B cell (primary cell): ENCODE measurements around the gene PFDN2. TPM values are rescaled to one million over a fixed set of nuclear protein-coding genes. Genes with fewer than 3 reads are reported as not detected.

ENCODE experiments used
- ATAC-seq: fragments of 200-7000 bp; cut with Tn5 transposase; one replicate; pipeline ENCODE4 v1.10.0; 2021; ENCODE audit warnings: low read depth, mild to moderate bottlenecking, moderate number of reproducible peaks, moderate library complexity
- CTCF ChIA-PET: fragments of 350-600 bp; sonication (Branson Sonifier 250); formaldehyde crosslinking; loops from one replicate; lab custom pipeline; 2021; ENCODE audit warnings: antibody characterized with exemption, inconsistent platforms; lab: Charles Lee
- POLR2A ChIA-PET: fragments of 350-600 bp; sonication (Branson Sonifier 250); formaldehyde crosslinking; loops from one replicate; lab custom pipeline; 2021; ENCODE audit warnings: antibody characterized with exemption; lab: Charles Lee
- DNase-seq: peaks from one replicate; pipeline ENCODE4 v3.0.0; 2013
- H2AFZ ChIP-seq: 2 replicates; pipeline ENCODE4 v1.6.1; 2012; ENCODE audit warnings: mild to moderate bottlenecking, low read depth, low read length; ENCODE audit not compliant: insufficient read depth, poor library complexity, severe bottlenecking
- H3K27ac ChIP-seq, 2 donors: 1 replicate in 1 of 2; 2 replicates in 1 of 2; pipeline ENCODE4 v1.5.1; 2012 to 2013; ENCODE audit warnings: low read length in 2 of 2, mild to moderate bottlenecking in 2 of 2, moderate library complexity in 1 of 2
- H3K27me3 ChIP-seq, 4 experiments: fragments of 200-600 bp in 1 of 4; sonication (generic) in 1 of 4; replicated peaks in 1 of 4; 1 replicate in 2 of 4; 2 replicates in 2 of 4; pipeline versions ENCODE4 v1.6.1 to v1.7.0; 2013 to 2016; ENCODE audit warnings: low read length in 3 of 4, mild to moderate bottlenecking in 2 of 4, mixed read lengths in 1 of 4, moderate library complexity in 1 of 4; ENCODE audit not compliant: insufficient read depth in 4 of 4, control insufficient read depth in 3 of 4; ENCODE audit errors: control extremely low read depth in 1 of 4
- H3K36me3 ChIP-seq, 2 experiments: replicated peaks in 1 of 2; 1 replicate in 1 of 2; 2 replicates in 1 of 2; pipeline versions ENCODE4 v1.6.1 to v1.7.1; 2013; ENCODE audit warnings: low read length in 1 of 2; ENCODE audit not compliant: insufficient read depth in 2 of 2, control insufficient read depth in 1 of 2; ENCODE audit errors: control extremely low read depth in 1 of 2, extremely low read depth in 1 of 2
- H3K4me1 ChIP-seq, 2 donors: fragments of 200-600 bp in 1 of 2; sonication (generic) in 1 of 2; 1 replicate in 1 of 2; 2 replicates in 1 of 2; pipeline versions ENCODE4 v1.5.1 to v1.6.1; 2013 to 2017; ENCODE audit warnings: low read length in 2 of 2; ENCODE audit not compliant: control insufficient read depth in 2 of 2, insufficient read depth in 2 of 2
- H3K4me2 ChIP-seq: replicated peaks from 2 replicates; pipeline ENCODE3; 2012; ENCODE audit warnings: mild to moderate bottlenecking, low read depth, low read length; ENCODE audit not compliant: poor library complexity, severe bottlenecking
- H3K4me3 ChIP-seq, 5 experiments: fragments of 200-600 bp in 1 of 5; sonication (generic) in 1 of 5; 1 replicate in 3 of 5; 2 replicates in 2 of 5; pipeline versions ENCODE4 v1.5.1 to v1.7.0; 2011 to 2016; ENCODE audit warnings: low read length in 4 of 5, mild to moderate bottlenecking in 4 of 5, low read depth in 2 of 5, control low read depth in 1 of 5, moderate library complexity in 1 of 5; ENCODE audit not compliant: insufficient read depth in 1 of 5; ENCODE audit errors: control extremely low read depth in 1 of 5, extremely low read depth in 1 of 5
- H3K79me2 ChIP-seq: fragments of 200-600 bp; sonication (generic); one replicate; pipeline ENCODE4 v1.6.0; 2016; ENCODE audit warnings: low read length; ENCODE audit not compliant: control insufficient read depth, insufficient read depth
- H3K9ac ChIP-seq: fragments of 200-600 bp; sonication (generic); 2 replicates; pipeline ENCODE4 v1.6.1; 2017; ENCODE audit warnings: mild to moderate bottlenecking, low read length, moderate library complexity
- H3K9me3 ChIP-seq, 3 donors: one replicate each; pipeline versions ENCODE4 v1.6.1 to v1.7.1; 2013; ENCODE audit warnings: low read length in 2 of 3; ENCODE audit not compliant: control insufficient read depth in 2 of 3, insufficient read depth in 1 of 3; ENCODE audit errors: control extremely low read depth in 1 of 3
- H4K20me1 ChIP-seq: 2 replicates; pipeline ENCODE4 v1.6.0; 2012; ENCODE audit warnings: mild to moderate bottlenecking, low read length; ENCODE audit not compliant: insufficient read depth, control insufficient read depth, poor library complexity, severe bottlenecking
- H3K27ac Mint-ChIP-seq: one replicate; pipeline ENCODE4 v1.8.0; 2021; ENCODE audit warnings: mixed read lengths
- H3K27me3 Mint-ChIP-seq: one replicate; pipeline ENCODE4 v1.8.0; 2021; ENCODE audit warnings: mixed read lengths
- H3K4me1 Mint-ChIP-seq: one replicate; pipeline ENCODE4 v1.8.0; 2021; ENCODE audit warnings: mixed read lengths
- H3K4me3 Mint-ChIP-seq: one replicate; pipeline ENCODE4 v1.8.0; 2021; ENCODE audit warnings: mixed read lengths
- H3K9me3 Mint-ChIP-seq: one replicate; pipeline ENCODE4 v1.8.0; 2022; ENCODE audit warnings: mixed read lengths; ENCODE audit not compliant: insufficient read depth
- CTCF ChIP-seq: fragments of 200-600 bp; IDR thresholded peaks from one replicate; pipeline ENCODE4 v1.8.0; 2022; ENCODE audit warnings: antibody characterized with exemption, mild to moderate bottlenecking
- EZH2 ChIP-seq: IDR thresholded peaks from 2 replicates; pipeline ENCODE4 v1.6.1; 2012; ENCODE audit warnings: borderline replicate concordance, low read depth, mild to moderate bottlenecking, moderate library complexity, low read length; ENCODE audit not compliant: insufficient read depth, poor library complexity, severe bottlenecking
- WGBS: methylation state at CpG from one replicate; pipeline ENCODE4 v1.1.5; 2013; ENCODE audit warnings: missing lambda C conversion rate; ENCODE audit not compliant: insufficient coverage; 5-methylcytosine and 5-hydroxymethylcytosine counted together
- intact Hi-C: fragments of 100-400 bp; cut with micrococcal nuclease; formaldehyde crosslinking; loops from one replicate; pipeline ENCODE4 v1.10.0; 2022
- polyA plus RNA-seq: library from polyadenylated mRNA; depleted of rRNA; stranded (reverse); fragments of >200 nt; gene quantifications from 2 replicates; pipeline ENCODE4 v1.2.3, GENCODE V29; 2012
- total RNA-seq, 2 donors: library from RNA; stranded (reverse); fragments of 120-200 nt in 1 of 2; gene quantifications; 1 replicate in 1 of 2; 2 replicates in 1 of 2; pipeline versions ENCODE4 v1.2.3 to v1.2.4, GENCODE V29; 2013 to 2022

Gene PFDN2
- total and polyA plus RNA-seq, 2 donors (not counting 1 experiment from before 2014, with no cell fraction given), result 29.9 to 43.2 TPM

- Mint-ChIP-seq H3K9me3 (no peaks in the 10 kb centered on the region), H3K27ac (no peak overlapping the region), H3K4me3 (no peak overlapping the region), H3K4me1 (peaks cover 67% of the 10 kb centered on the region), H3K27me3 (no peaks in the 10 kb centered on the region)
- ATAC-seq (no peak), DNase-seq (no peak)
- TF ChIP-seq CTCF (no peak), EZH2 (no peak)
- intact Hi-C loops, result no loop called here
- Histone ChIP-seq H4K20me1 (no peaks in the 10 kb centered on the region), H3K79me2 (peaks cover 36% of the 10 kb centered on the region), H3K27me3 (no peaks in the 10 kb centered on the region), H2AFZ (no peak overlapping the region), H3K9ac (no peak overlapping the region), H3K36me3 (peaks cover 0 to 32% of the 10 kb centered on the region in 2 experiments), H3K27ac (no peak overlapping the region), H3K9me3 (peaks cover 0 to 3% (median 0%) of the 10 kb centered on the region in 3 donors), H3K4me2 (no peak overlapping the region), H3K4me1 (peaks cover 34 to 47% of the 10 kb centered on the region in 2 donors), H3K4me3 (no peak overlapping the region)
- ChIA-PET CTCF (interaction anchor here (0.8 to 2.0 kb wide), 2 partner anchors 40 to 63 kb away, joined by 3 to 5 read pairs; partner anchors contain the start of genes NDUFS2 and TOMM40L), POLR2A (no interaction called here)
- 100% methylated on average over 6 of the region's 10 CpGs for WGBS
Measured at GRCh38 chr1:161162806-161163205, 45.0 kb upstream of the PFDN2 start.

- Histone ChIP-seq H3K27ac (no peak overlapping the region), H3K4me2 (no peak overlapping the region), H3K27me3 (no peaks in the 10 kb centered on the region), H4K20me1 (no peaks in the 10 kb centered on the region), H2AFZ (no peak overlapping the region), H3K9ac (no peak overlapping the region), H3K9me3 (peaks cover 0 to 3% (median 0%) of the 10 kb centered on the region in 3 donors), H3K79me2 (peaks cover 32% of the 10 kb centered on the region), H3K36me3 (peaks cover 0 to 39% of the 10 kb centered on the region in 2 experiments), H3K4me1 (peaks cover 31 to 43% of the 10 kb centered on the region in 2 donors), H3K4me3 (no peak overlapping the region)
- Mint-ChIP-seq H3K4me3 (peak overlapping the region; percentile 46), H3K27ac (peak overlapping the region; percentile 48), H3K27me3 (no peaks in the 10 kb centered on the region), H3K9me3 (no peaks in the 10 kb centered on the region), H3K4me1 (peaks cover 62% of the 10 kb centered on the region)
- ChIA-PET POLR2A (no interaction called here), CTCF (interaction anchor here (0.8 to 2.0 kb wide), 2 partner anchors 40 to 64 kb away, joined by 3 to 5 read pairs; partner anchors contain the start of genes NDUFS2 and TOMM40L)
- ATAC-seq (no peak), DNase-seq (no peak)
- 87% methylated on average over 5 of the region's 7 CpGs for WGBS
- TF ChIP-seq CTCF, result no peak
- no peak for TF ChIP-seq EZH2
- intact Hi-C loops, result no loop called here
Measured at GRCh38 chr1:161162052-161162451, 44.2 kb upstream of the PFDN2 start.
